HUES6 (cell line): ENCODE results near the gene ARHGAP22.

Experiments used
- H3K27ac ChIP-seq: 2 replicates; pipeline ENCODE4 v1.7.0; 2013; ENCODE audit warnings: low read depth, mild to moderate bottlenecking, low read length, inconsistent platforms
- H3K27me3 ChIP-seq: 2 replicates; pipeline ENCODE4 v1.6.1; 2013; ENCODE audit warnings: low read length; ENCODE audit not compliant: control insufficient read depth, insufficient read depth
- H3K36me3 ChIP-seq: 2 replicates; pipeline ENCODE4 v1.6.1; 2013; ENCODE audit warnings: low read length; ENCODE audit not compliant: control insufficient read depth, insufficient read depth
- H3K4me1 ChIP-seq: 2 replicates; pipeline ENCODE4 v1.6.1; 2013; ENCODE audit warnings: low read length; ENCODE audit not compliant: control insufficient read depth, insufficient read depth
- H3K4me3 ChIP-seq: 2 replicates; pipeline ENCODE4 v1.5.1; 2013; ENCODE audit warnings: low read depth, low read length
- H3K9ac ChIP-seq: one replicate; pipeline ENCODE4 v1.6.1; 2013; ENCODE audit warnings: mild to moderate bottlenecking, low read length
- H3K9me3 ChIP-seq: 2 replicates; pipeline ENCODE4 v1.6.1; 2013; ENCODE audit warnings: low read depth, low read length; ENCODE audit not compliant: control insufficient read depth, insufficient read depth

ARHGAP22 gene

GRCh38 chr10:48404646-48405045 is 200.2 kb downstream of the ARHGAP22 start:
- H3K27ac ChIP-seq: no peak overlapping the region
- H3K9ac ChIP-seq: no peak overlapping the region
- no peaks in the 10 kb centered on the region for H3K9me3 ChIP-seq
- H3K36me3 ChIP-seq: no peaks in the 10 kb centered on the region
- H3K4me3 ChIP-seq: no peak overlapping the region
- no peaks in the 10 kb centered on the region for H3K27me3 ChIP-seq
- peaks cover 13% of the 10 kb centered on the region for H3K4me1 ChIP-seq

- Histone ChIP-seq H3K4me3 (no peak overlapping the region), H3K4me1 (peaks cover 28% of the 10 kb centered on the region), H3K9me3 (no peaks in the 10 kb centered on the region), H3K27me3 (no peaks in the 10 kb centered on the region), H3K9ac (no peak overlapping the region), H3K27ac (no peak overlapping the region), H3K36me3 (no peaks in the 10 kb centered on the region)
These were observed 204.0 kb downstream of the ARHGAP22 start for GRCh38 chr10:48400850-48401220.

- no peak overlapping the region for H3K9ac ChIP-seq
- no peaks in the 10 kb centered on the region for H3K27me3 ChIP-seq
- H3K36me3 ChIP-seq: no peaks in the 10 kb centered on the region
- no peak overlapping the region for H3K4me3 ChIP-seq
- no peaks in the 10 kb centered on the region for H3K9me3 ChIP-seq
- no peak overlapping the region for H3K27ac ChIP-seq
- peaks cover 28% of the 10 kb centered on the region for H3K4me1 ChIP-seq
These were observed 204.6 kb downstream of the ARHGAP22 start for GRCh38 chr10:48400129-48400849.

DNA sequence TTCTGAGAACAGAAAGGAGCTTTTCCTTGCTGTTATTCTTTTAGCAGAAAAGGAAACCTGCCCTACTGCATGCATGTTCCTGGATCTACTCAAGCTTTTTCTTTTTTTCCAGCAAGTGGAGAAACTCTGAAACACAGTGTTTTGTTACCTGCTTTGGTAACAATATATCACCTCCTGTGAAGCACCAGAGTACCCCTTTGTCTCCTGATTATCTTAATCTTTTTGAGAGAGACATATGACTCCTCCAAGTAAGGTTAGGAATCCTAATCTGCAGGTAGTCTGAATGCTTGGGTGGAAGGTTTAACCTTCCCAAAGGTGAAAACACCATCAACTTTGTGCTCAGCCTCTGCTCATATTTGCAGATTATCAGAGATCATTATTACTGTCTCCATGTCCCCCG is 205.3 kb downstream of the ARHGAP22 start:
- peaks cover 28% of the 10 kb centered on the region for H3K4me1 ChIP-seq
- H3K4me3 ChIP-seq: no peak overlapping the region
- H3K27me3 ChIP-seq: no peaks in the 10 kb centered on the region
- no peaks in the 10 kb centered on the region for H3K9me3 ChIP-seq
- no peak overlapping the region for H3K9ac ChIP-seq
- H3K36me3 ChIP-seq: no peaks in the 10 kb centered on the region
- H3K27ac ChIP-seq: no peak overlapping the region

DNA sequence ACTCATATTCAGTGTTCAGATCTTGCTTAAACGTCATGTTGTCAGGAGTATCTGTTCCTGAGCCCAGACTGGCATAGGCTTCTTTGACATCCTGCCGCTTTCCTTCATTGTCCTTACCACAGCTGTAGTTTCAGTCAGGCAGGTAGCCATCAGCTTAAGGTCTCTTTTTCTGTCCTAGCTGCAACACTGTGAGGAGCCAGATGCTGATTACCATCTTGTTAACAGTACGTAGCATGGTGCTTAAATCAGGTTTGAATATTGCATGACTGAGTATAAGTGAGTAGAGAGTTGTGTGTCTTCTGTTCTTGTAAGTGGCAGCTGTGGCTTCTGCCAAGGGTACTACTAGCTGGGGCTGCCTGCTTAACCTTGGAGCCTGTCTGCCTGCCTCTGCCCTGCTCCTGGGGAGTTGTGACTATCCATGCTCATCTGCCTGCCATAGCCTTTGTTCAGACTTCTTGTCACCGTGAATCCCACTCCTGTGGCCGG is 205.8 kb downstream of the ARHGAP22 start:
- no peak overlapping the region for H3K9ac ChIP-seq
- no peak overlapping the region for H3K4me3 ChIP-seq
- no peaks in the 10 kb centered on the region for H3K36me3 ChIP-seq
- H3K9me3 ChIP-seq: no peaks in the 10 kb centered on the region
- no peak overlapping the region for H3K27ac ChIP-seq
- no peaks in the 10 kb centered on the region for H3K27me3 ChIP-seq
- peaks cover 28% of the 10 kb centered on the region for H3K4me1 ChIP-seq

DNA sequence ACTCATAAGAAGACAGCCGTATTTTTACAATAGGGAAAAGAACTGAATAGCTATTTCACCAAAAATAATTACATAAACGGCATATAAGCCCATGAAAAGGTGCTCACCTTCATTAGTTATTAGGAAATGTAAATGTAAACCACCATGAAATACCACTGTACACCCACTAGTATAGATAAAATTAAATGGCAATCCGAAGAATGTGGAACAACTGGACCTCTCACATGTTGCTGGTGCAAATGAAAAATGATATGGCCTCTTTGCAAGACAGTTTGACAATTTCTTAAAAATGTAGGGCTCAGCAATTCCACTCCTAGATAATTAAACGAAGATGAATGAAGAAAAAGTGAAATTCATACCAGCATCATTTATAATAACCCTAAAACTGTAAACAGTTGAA is 206.6 kb downstream of the ARHGAP22 start:
- no peaks in the 10 kb centered on the region for H3K9me3 ChIP-seq
- no peaks in the 10 kb centered on the region for H3K36me3 ChIP-seq
- H3K9ac ChIP-seq: no peak overlapping the region
- H3K27me3 ChIP-seq: no peaks in the 10 kb centered on the region
- no peak overlapping the region for H3K27ac ChIP-seq
- peaks cover 28% of the 10 kb centered on the region for H3K4me1 ChIP-seq
- no peak overlapping the region for H3K4me3 ChIP-seq
